Endothelial cell of umbilical vein (primary cell): Measurements from ENCODE around the gene MCTP1. TPM values are rescaled to one million over a fixed set of nuclear protein-coding genes. Genes with fewer than 3 reads are reported as not detected.

Source experiments
- BruUV-seq: library from RNA; stranded (reverse); fragments of 400-500 nt; replicated peaks from 2 replicates; lab custom pipeline; 2021; lab: Mats Ljungman, UMichigan
- CTCF ChIA-PET: fragments of 300-600, 350-600 bp; sonication (Branson Sonifier 250); formaldehyde crosslinking; loops from one replicate; lab custom pipeline; 2021; ENCODE audit warnings: antibody characterized with exemption, inconsistent platforms; lab: Charles Lee
- POLR2A ChIA-PET: fragments of 300-600, 350-600 bp; sonication (Branson Sonifier 250); formaldehyde crosslinking; loops from one replicate; lab custom pipeline; 2021; ENCODE audit warnings: antibody characterized with exemption, inconsistent platforms; lab: Charles Lee
- DNase-seq: peaks from one replicate; pipeline ENCODE4 v3.0.0-alpha.2; 2011; ENCODE audit warnings: low read depth, low spot score
- FAIRE-seq: peaks from 2 replicates; lab custom pipeline; 2011; peaks lifted over from hg19 to GRCh38; lab: Jason Lieb, UNC
- H2AFZ ChIP-seq: 2 replicates; pipeline ENCODE4 v1.6.0; 2012; ENCODE audit warnings: low read depth, low read length, control low read depth, inconsistent platforms
- H3K27ac ChIP-seq: 2 replicates; pipeline ENCODE4 v1.5.1; 2011; ENCODE audit warnings: low read depth, mild to moderate bottlenecking, control low read depth, low read length, moderate library complexity; ENCODE audit not compliant: insufficient read depth
- H3K27me3 ChIP-seq, 2 experiments: 2 replicates each; pipeline versions ENCODE4 v1.6.0 to v1.6.1; 2011; ENCODE audit warnings: low read length in 2 of 2, mixed read lengths in 1 of 2; ENCODE audit not compliant: control insufficient read depth in 2 of 2, insufficient read depth in 2 of 2
- H3K36me3 ChIP-seq, 2 experiments: 2 replicates in 1 of 2; 3 replicates in 1 of 2; pipeline ENCODE4 v1.5.1; 2011; ENCODE audit warnings: low read length in 2 of 2, mild to moderate bottlenecking in 1 of 2, moderate library complexity in 1 of 2; ENCODE audit not compliant: control insufficient read depth in 2 of 2, insufficient read depth in 2 of 2; ENCODE audit errors: extremely low read depth in 1 of 2
- H3K4me1 ChIP-seq: 3 replicates; pipeline ENCODE4 v1.5.1; 2011; ENCODE audit warnings: mild to moderate bottlenecking, low read length; ENCODE audit not compliant: control insufficient read depth, insufficient read depth; ENCODE audit errors: extremely low read depth
- H3K4me2 ChIP-seq: 2 replicates; pipeline ENCODE4 v1.6.1; 2011; ENCODE audit warnings: low read length, control low read depth, mixed read lengths; ENCODE audit not compliant: insufficient read depth
- H3K4me3 ChIP-seq, 3 experiments: fragments of 200-600 bp in 1 of 3; sonication (generic), shearing (Covaris generic) in 1 of 3; replicated peaks in 1 of 3; 2 replicates each; pipeline ENCODE4 v1.5.1; 2011 to 2016; ENCODE audit warnings: control low read depth in 3 of 3, low read length in 3 of 3, mild to moderate bottlenecking in 2 of 3, inconsistent platforms in 1 of 3, low read depth in 1 of 3, moderate library complexity in 1 of 3; ENCODE audit not compliant: insufficient read depth in 1 of 3
- H3K79me2 ChIP-seq: 2 replicates; pipeline ENCODE4 v1.6.0; 2012; ENCODE audit warnings: low read length, inconsistent platforms; ENCODE audit not compliant: control insufficient read depth, insufficient read depth
- H3K9ac ChIP-seq: replicated peaks from 2 replicates; pipeline ENCODE3; 2011; ENCODE audit warnings: low read length, control low read depth; ENCODE audit not compliant: insufficient read depth; ENCODE audit errors: extremely low read depth
- H3K9me1 ChIP-seq: replicated peaks from 3 replicates; pipeline ENCODE4 v1.6.0; 2011; ENCODE audit warnings: mild to moderate bottlenecking, low read length; ENCODE audit not compliant: control insufficient read depth, insufficient read depth; ENCODE audit errors: extremely low read depth
- H3K9me3 ChIP-seq: replicated peaks from 2 replicates; pipeline ENCODE4 v1.5.1; 2012; ENCODE audit warnings: low read length, inconsistent platforms; ENCODE audit not compliant: control insufficient read depth, insufficient read depth
- H4K20me1 ChIP-seq: replicated peaks from 2 replicates; pipeline ENCODE3; 2011; ENCODE audit warnings: mild to moderate bottlenecking, low read length; ENCODE audit not compliant: control insufficient read depth, insufficient read depth; ENCODE audit errors: extremely low read depth
- CTCF ChIP-seq, 2 donors: IDR thresholded peaks; 1 replicate in 1 of 2; 2 replicates in 1 of 2; pipeline ENCODE4 v1.5.1; 2011; ENCODE audit warnings: low read length in 2 of 2, mild to moderate bottlenecking in 2 of 2, moderate library complexity in 2 of 2, control low read depth in 1 of 2, inconsistent platforms in 1 of 2, low read depth in 1 of 2; ENCODE audit not compliant: insufficient read depth in 1 of 2; ENCODE audit errors: extremely low read depth in 1 of 2
- EZH2 ChIP-seq: IDR thresholded peaks from 2 replicates; pipeline ENCODE4 v1.6.1; 2012; ENCODE audit warnings: borderline replicate concordance, low read depth, mild to moderate bottlenecking, moderate library complexity, low read length, inconsistent platforms; ENCODE audit not compliant: severe bottlenecking
- FOS ChIP-seq: IDR thresholded peaks from 2 replicates; pipeline ENCODE4 v1.6.1; 2011; ENCODE audit warnings: mild to moderate bottlenecking, low read length, moderate library complexity, borderline replicate concordance; ENCODE audit not compliant: insufficient read depth
- GATA2 ChIP-seq: IDR thresholded peaks from 2 replicates; pipeline ENCODE4 v1.7.0; 2011; ENCODE audit warnings: low read depth, mild to moderate bottlenecking, moderate library complexity, mixed read lengths, low read length; ENCODE audit not compliant: insufficient read length, insufficient read depth
- JUN ChIP-seq: IDR thresholded peaks from 2 replicates; pipeline ENCODE4 v1.6.1; 2011; ENCODE audit warnings: borderline replicate concordance, low read depth; ENCODE audit not compliant: insufficient read length, insufficient read depth
- MAX ChIP-seq: IDR thresholded peaks from 2 replicates; pipeline ENCODE4 v1.6.1; 2011; ENCODE audit not compliant: insufficient read depth, insufficient read length
- MYC ChIP-seq: IDR thresholded peaks from one replicate; pipeline ENCODE4 v1.6.1; 2011; ENCODE audit warnings: mild to moderate bottlenecking, low read depth, low read length
- POLR2A ChIP-seq: IDR thresholded peaks from 2 replicates; pipeline ENCODE4 v1.6.1; 2012; ENCODE audit warnings: low read depth, mild to moderate bottlenecking, control low read depth, low read length
- POLR2AphosphoS5 ChIP-seq: IDR thresholded peaks from 2 replicates; pipeline ENCODE4 v1.6.1; 2012; ENCODE audit warnings: low read depth, mild to moderate bottlenecking, control low read depth, low read length, moderate library complexity; ENCODE audit not compliant: insufficient read depth
- dilution Hi-C: fragments of 300-500 bp; cut with MboI; formaldehyde crosslinking; loops from one replicate; pipeline ENCODE4 v1.15.0; 2019; ENCODE audit warnings: low sequenced_read_pairs; ENCODE audit not compliant: extremely low pct_ligation_motif_present
- intact Hi-C: fragments of 100-400 bp; cut with micrococcal nuclease; formaldehyde crosslinking; loops from one replicate; pipeline ENCODE4 v1.10.0; 2022
- polyA plus RNA-seq, 4 experiments: library from polyadenylated mRNA; depleted of rRNA in 3 of 4; stranded (reverse) in 3 of 4; unstranded in 1 of 4; fragments of >200 nt; gene quantifications; 2 replicates each; pipeline versions ENCODE4 v1.2.1 to v1.2.3, GENCODE V29; 2011 to 2012; ENCODE audit warnings: missing spikeins in 1 of 4
- total RNA-seq: library from RNA; stranded (reverse); gene quantifications from 2 replicates; pipeline ENCODE4 v1.2.3, GENCODE V29; 2021

Gene MCTP1
- total and polyA plus RNA-seq, 2 donors (not counting 3 experiments of a cell fraction or from before 2014, with no cell fraction given) = 79.3 to 203 TPM

- POLR2A ChIA-PET = no interaction called here
- no TSS peak for BruUV-seq
- Histone ChIP-seq H2AFZ (no peak overlapping the region), H3K4me1 (peaks cover 15% of the 10 kb centered on the region), H3K4me2 (peak overlapping the region; percentile 70), H3K27ac (peak overlapping the region; percentile 29), H3K79me2 (no peaks in the 10 kb centered on the region), H3K27me3 (no peaks in the 10 kb centered on the region), H3K9ac (peak overlapping the region; percentile 16), H4K20me1 (no peaks in the 10 kb centered on the region), H3K4me3 (no peak overlapping the region), H3K9me1 (no peaks in the 10 kb centered on the region), H3K36me3 (no peaks in the 10 kb centered on the region), H3K9me3 (no peaks in the 10 kb centered on the region)
- DNase-seq (peak; percentile 65), FAIRE-seq (peak; percentile 61)
- dilution Hi-C loops (no loop called here), intact Hi-C loops (loop anchor here (1.0 to 5.0 kb wide), 3 partner anchors 74 to 581 kb away; a partner anchor contains a TSS)
- no peak for TF ChIP-seq EZH2
- no peak for TF ChIP-seq GATA2
- TF ChIP-seq JUN = no peak
- TF ChIP-seq MYC = no peak
- peak; percentile 30 for TF ChIP-seq POLR2A
- TF ChIP-seq CTCF (IDR thresholded peaks at IDR 0.05; ENCODE audit: extremely low read depth in 1 of 2, insufficient read depth in 1 of 2, low read depth in 1 of 2, low read length in 2 of 2) = peak; percentile 13 to 19
- peak; percentile 75 for TF ChIP-seq FOS
- TF ChIP-seq MAX = no peak
- peak; percentile 15 for TF ChIP-seq POLR2AphosphoS5
- CTCF ChIA-PET = interaction anchor here (0.6 to 1.8 kb wide), 22 partner anchors 15 to 1784 kb away, joined by 3 to 30 read pairs (median 4); partner anchors contain the start of genes KIAA0825, NR2F1 and SLF1
Measured at GRCh38 chr5:94693043-94693822, 591.7 kb downstream of the MCTP1 start.
